ENCODE data around the gene ADAM12. TPM values are rescaled to one million over a fixed set of nuclear protein-coding genes. Genes with fewer than 3 reads are reported as not detected.

Gene ADAM12
- total and polyA plus RNA-seq, 10 donors = 0.51 to 7.0 (median 1.0) TPM

DNA sequence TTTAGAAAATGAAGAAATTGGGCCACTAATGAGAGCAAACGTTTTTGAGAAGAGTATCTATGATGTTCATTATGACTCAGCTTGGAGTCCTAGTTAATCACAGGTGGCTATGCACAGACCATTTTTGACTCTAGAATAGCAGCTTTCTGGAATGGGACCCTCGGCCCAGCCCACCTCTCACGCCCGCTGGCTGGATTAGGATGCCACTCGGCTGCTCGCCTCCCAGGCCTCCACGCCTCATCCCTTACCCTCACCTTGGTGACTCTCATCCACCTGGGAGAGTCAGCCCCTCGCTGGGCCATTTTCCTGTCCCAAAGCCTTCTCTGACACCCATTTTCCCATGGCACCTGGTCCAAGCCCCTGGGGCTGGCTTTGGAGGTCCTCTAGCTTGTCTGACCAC lies 173.6 kb downstream of the ADAM12 start:
- no peak for DNase-seq
- no peaks in the 10 kb centered on the region for H3K9me3 ChIP-seq

DNA sequence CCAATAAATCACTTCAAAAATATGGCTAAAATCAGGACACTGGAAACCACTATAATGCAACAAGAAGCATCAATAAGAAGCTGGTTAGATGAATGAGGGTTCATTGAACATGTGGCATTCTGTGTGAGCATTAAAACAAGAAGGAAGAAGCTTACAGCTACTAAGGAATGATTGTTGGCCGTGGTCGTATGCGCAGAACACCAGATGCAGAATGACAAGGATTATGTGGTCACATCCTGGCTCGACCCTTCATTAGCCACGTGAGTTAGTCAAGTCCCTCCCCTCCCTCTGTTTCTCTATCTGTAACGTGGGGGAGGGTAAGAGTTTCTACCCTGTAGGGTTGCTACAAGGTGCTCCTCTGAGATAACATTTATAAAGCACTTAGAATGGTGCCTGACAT lies 174.3 kb downstream of the ADAM12 start:
- no peak overlapping the region for H3K4me3 ChIP-seq
- WGBS, 5 donors = 56 to 66% (median 59%) methylated on average over 6 of the region's 6 CpGs
- no peaks in the 10 kb centered on the region for H3K9me3 ChIP-seq
- no peak overlapping the region for H3K27ac ChIP-seq
- TF ChIP-seq POLR2AphosphoS5 (IDR thresholded peaks at IDR 0.05) = no peak
- TF ChIP-seq POLR2A (IDR thresholded peaks at IDR 0.05) = no peak
- TF ChIP-seq, protein P1, sequence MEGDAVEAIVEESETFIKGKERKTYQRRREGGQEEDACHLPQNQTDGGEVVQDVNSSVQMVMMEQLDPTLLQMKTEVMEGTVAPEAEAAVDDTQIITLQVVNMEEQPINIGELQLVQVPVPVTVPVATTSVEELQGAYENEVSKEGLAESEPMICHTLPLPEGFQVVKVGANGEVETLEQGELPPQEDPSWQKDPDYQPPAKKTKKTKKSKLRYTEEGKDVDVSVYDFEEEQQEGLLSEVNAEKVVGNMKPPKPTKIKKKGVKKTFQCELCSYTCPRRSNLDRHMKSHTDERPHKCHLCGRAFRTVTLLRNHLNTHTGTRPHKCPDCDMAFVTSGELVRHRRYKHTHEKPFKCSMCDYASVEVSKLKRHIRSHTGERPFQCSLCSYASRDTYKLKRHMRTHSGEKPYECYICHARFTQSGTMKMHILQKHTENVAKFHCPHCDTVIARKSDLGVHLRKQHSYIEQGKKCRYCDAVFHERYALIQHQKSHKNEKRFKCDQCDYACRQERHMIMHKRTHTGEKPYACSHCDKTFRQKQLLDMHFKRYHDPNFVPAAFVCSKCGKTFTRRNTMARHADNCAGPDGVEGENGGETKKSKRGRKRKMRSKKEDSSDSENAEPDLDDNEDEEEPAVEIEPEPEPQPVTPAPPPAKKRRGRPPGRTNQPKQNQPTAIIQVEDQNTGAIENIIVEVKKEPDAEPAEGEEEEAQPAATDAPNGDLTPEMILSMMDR (IDR thresholded peaks at IDR 0.05 in 8 of 11, conservative IDR thresholded peaks at IDR 0.05 in 3 of 11) = no peak
- intact Hi-C loops (cut with DNase I; ENCODE audit: low total_unique reads) = no loop called here
- DNase-seq = no peak
- no peaks in the 10 kb centered on the region for H3K36me3 ChIP-seq
- no peaks in the 10 kb centered on the region for H3K4me1 ChIP-seq
- peaks cover 0 to 28% (median 0%) of the 10 kb centered on the region in 7 donors for H3K27me3 ChIP-seq (replicated peaks in 1 of 7)

More for the DNA sequence above, 173.6 kb downstream of the ADAM12 start:
- no peaks in the 10 kb centered on the region for H3K36me3 ChIP-seq
- intact Hi-C loops (cut with DNase I; ENCODE audit: low total_unique reads) = no loop called here
- no peaks in the 10 kb centered on the region for H3K4me1 ChIP-seq
- no peak overlapping the region for H3K4me3 ChIP-seq
- H3K27ac ChIP-seq = no peak overlapping the region
- WGBS, 5 donors = 85 to 94% (median 87%) methylated on average over 8 of the region's 8 CpGs
- TF ChIP-seq, protein P1 (IDR thresholded peaks at IDR 0.05 in 8 of 11, conservative IDR thresholded peaks at IDR 0.05 in 3 of 11) = no peak
- TF ChIP-seq POLR2AphosphoS5 (IDR thresholded peaks at IDR 0.05) = no peak
- TF ChIP-seq POLR2A (IDR thresholded peaks at IDR 0.05) = no peak
- H3K27me3 ChIP-seq (replicated peaks in 1 of 7) = peaks cover 0 to 28% (median 0%) of the 10 kb centered on the region in 7 donors

DNA sequence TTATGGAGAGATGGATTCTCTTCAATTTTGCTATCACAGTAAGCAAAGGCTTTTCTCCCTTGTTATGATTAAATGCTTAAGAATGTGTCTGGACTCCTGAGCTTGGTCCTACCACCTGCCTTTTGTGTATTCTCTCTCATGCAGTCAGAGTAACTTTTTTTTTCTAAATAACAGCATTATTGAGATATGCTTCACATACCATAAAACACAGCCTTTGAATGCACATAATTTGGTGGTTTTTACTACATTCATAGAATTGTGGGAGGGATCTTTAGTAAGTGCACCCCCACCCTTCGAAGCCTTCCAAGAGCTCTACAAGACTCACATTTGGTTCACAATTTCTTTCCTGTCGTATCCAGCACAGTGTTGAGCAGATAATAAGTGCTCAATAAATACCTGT lies 175.5 kb downstream of the ADAM12 start:
- Histone ChIP-seq H3K4me1 (no peaks in the 10 kb centered on the region), H3K36me3 (no peaks in the 10 kb centered on the region), H3K27me3 (replicated peaks in 1 of 7) (peaks cover 0 to 28% (median 0%) of the 10 kb centered on the region in 7 donors), H3K4me3 (no peak overlapping the region), H3K27ac (no peak overlapping the region), H3K9me3 (no peaks in the 10 kb centered on the region)
- intact Hi-C loops (cut with DNase I; ENCODE audit: low total_unique reads) = no loop called here
- TF ChIP-seq, protein P1 (IDR thresholded peaks at IDR 0.05 in 8 of 11, conservative IDR thresholded peaks at IDR 0.05 in 3 of 11) = no peak
- TF ChIP-seq POLR2AphosphoS5 (IDR thresholded peaks at IDR 0.05) (no peak), POLR2A (IDR thresholded peaks at IDR 0.05) (no peak)
- WGBS, 5 donors = 83 to 90% (median 87%) methylated on average over 2 of the region's 2 CpGs
- DNase-seq = no peak

DNA sequence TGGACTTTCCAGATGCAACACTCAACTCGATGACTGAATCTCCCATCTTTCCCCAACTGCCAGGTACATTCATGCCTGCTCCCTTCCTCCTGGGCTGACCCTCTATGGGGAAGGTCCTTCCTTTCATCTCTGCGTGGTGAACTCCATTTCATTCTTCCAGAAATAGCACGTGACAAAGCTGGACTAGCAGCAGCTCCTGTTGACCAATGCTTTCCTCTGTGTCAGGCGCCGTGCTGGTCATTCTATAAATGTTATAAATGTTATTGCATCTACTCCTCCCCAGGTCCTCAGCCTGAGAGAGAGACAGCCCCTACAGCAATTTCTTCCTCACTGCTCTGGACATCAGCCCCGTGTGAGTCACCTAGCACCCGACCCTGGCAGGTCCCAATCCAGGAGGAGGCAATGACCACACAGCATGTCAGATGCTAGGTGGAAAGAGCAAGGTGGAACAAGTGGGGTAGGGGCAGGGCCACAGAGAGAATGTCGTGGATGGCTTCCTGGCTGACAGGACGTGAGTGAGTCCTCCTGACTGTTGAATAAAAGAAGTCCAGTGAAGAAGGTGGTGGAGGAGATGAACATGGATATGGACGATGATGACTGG lies 178.1 kb downstream of the ADAM12 start:
- no peak overlapping the region for H3K4me3 ChIP-seq
- TF ChIP-seq POLR2AphosphoS5 (IDR thresholded peaks at IDR 0.05) = no peak
- TF ChIP-seq POLR2A (IDR thresholded peaks at IDR 0.05) = no peak
- TF ChIP-seq, protein P1 (IDR thresholded peaks at IDR 0.05 in 8 of 11, conservative IDR thresholded peaks at IDR 0.05 in 3 of 11) = no peak
- H3K27ac ChIP-seq = no peak overlapping the region
- intact Hi-C loops (cut with DNase I; ENCODE audit: low total_unique reads) = no loop called here
- no peaks in the 10 kb centered on the region for H3K4me1 ChIP-seq
- DNase-seq = peak; percentile 20
- no peaks in the 10 kb centered on the region for H3K9me3 ChIP-seq
- peaks cover 0 to 25% (median 0%) of the 10 kb centered on the region in 7 donors for H3K27me3 ChIP-seq (replicated peaks in 1 of 7)
- H3K36me3 ChIP-seq = no peaks in the 10 kb centered on the region
- 82 to 90% (median 83%) methylated on average over 10 of the region's 10 CpGs for WGBS, 5 donors

Measured in spleen (tissue), 11 donors.